GM21619 (cell line): ENCODE measurements around the gene ADGRG6.
"Not testable (repeated sequence)": the region's sequence is repeated elsewhere in the genome, so short reads cannot be mapped to it uniquely, and the experiment has no call there.

Experiments
- ATAC-seq: cut with Tn5 transposase; IDR thresholded peaks from one replicate; pipeline ENCODE4 v1.9.1; 2021; ENCODE audit not compliant: unreplicated experiment

The ADGRG6 gene

DNA sequence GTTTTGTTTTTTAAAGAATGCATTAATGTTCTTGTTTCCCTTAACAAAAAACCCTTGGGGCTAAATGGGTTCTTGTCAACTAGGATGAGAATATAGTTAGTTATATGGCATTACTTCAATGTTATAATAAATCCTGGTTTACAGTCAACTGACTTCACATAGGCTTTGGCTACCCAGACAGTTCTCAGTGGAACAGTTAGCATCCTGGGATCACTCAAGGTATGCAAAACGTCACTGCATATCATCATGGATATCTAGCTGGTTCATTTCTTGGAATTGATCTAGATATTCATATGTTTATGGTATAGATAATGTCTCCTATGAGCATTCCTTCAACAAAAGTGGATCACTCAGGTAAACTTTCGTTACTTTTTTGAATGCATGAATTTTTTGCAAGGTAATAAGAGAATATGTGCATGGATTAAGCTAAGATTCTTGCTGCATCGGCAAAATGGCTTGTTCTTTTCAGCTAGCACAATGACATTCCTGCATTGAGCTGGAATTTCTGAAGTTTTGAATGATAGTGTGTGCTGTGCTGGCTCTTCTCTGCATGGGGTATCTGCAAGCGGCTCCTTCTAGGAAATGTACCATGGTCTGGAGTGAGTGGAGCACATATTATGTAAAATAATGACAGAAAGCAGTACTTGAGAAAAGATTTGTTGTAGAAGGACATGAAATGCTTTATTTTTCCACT lies 138.9 kb downstream of the ADGRG6 start:
- no peak for ATAC-seq

DNA sequence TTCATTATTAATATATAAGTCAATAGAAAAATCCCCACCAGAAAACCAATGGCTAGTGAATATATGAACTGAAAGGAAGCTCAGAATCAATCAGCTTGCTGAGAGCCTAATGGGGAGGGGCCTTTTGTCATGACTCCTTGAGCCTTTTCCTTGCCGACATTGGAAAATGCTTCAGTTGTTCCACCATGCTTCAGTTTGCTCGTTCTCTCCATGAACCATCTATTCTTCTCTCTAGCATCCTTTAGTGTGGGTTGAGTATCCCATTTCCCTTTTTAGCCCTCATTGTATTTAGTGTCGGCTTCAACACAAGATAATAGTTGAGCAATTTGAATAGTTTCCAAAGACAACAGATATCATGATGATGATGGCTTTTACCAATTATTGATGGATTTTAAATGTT lies 139.9 kb downstream of the ADGRG6 start:
- ATAC-seq: no peak

GRCh38 chr6:142443102-142443501 lies 141.3 kb downstream of the ADGRG6 start:
- no peak for ATAC-seq

- no peak for ATAC-seq
Measured at GRCh38 chr6:142443532-142443931, 141.7 kb downstream of the ADGRG6 start.

DNA sequence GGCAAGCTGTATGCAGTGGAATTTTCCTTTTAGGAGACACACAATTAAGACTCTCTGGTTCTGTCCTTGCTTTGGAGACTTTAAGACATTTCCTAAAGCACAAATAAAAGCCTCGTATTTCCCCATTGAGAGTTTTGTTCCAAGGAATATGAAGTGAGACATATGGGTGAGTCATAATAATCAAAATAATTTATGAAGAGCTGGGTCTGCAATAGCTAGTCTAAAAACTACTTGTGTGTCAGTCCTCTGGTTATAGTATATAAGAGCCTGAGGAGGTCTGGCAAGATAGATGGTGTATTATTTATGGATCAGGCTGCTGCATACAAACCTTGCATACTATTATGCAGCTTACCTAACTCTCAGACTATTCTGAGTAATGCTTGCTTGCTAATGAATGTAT lies 142.6 kb downstream of the ADGRG6 start:
- ATAC-seq: no peak

GRCh38 chr6:142444881-142445301 lies 143.1 kb downstream of the ADGRG6 start:
- ATAC-seq: no peak

GRCh38 chr6:142446168-142446567 lies 144.4 kb downstream of the ADGRG6 start:
- ATAC-seq: no peak

DNA sequence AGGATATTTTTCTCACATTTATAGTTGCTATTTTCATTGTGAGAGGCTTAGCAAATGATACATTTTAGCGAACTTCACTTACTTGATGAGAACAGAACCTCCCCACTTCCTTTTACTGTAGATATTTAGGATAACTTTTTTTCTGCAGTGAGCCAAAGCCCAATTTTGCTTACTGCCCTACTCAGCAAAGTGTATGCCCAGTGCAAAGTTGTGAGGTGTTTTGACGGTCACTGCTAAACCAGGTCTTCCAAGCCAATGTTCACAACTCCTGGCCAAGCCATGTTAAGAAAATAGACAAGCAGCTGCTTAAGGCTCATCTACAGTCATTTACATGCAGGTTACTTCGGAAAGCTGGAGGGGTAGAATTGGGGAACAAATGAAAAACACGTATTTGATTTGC lies 144.8 kb downstream of the ADGRG6 start:
- no peak for ATAC-seq

- ATAC-seq: no peak
Measured at GRCh38 chr6:142448091-142448729, 146.4 kb downstream of the ADGRG6 start.

DNA sequence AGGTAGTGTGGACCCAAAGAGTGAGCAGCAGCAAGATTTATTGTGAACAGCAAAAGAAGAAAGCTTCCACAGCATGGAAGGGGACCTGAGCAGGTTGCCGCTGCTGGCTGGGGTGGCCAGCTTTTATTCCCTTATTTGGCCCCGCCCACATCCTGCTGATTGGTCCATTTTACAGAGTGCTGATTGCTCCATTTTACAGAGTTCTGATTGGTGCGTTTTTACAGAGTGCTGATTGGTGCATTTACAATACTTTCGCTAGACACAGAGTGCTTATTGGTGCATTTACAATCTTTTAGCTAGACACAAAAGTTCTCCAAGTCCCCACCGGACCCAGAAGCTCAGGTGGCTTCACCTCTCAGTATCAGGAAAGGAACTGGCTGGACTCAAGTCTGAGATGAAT lies 149.0 kb downstream of the ADGRG6 start:
- ATAC-seq: not testable (repeated sequence)

DNA sequence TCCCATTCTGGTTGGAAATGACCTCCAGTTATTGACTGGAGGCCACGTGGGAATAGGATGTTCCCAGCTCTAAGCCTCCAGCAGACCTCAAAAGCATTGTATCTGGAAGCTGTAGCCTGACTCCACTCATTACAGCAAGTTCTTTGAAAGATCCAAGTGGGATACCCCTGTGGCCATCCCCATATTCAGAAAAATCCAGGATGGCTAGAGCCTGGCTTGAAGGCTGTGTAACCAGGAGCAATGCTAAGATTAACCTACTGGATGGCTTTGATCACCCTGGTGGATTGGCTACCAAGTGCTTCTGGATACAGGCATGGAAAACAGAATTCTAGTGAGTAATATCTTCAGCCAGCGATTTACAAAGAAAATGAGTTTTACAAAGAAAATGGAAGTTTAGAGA lies 151.2 kb downstream of the ADGRG6 start:
- ATAC-seq: no peak

DNA sequence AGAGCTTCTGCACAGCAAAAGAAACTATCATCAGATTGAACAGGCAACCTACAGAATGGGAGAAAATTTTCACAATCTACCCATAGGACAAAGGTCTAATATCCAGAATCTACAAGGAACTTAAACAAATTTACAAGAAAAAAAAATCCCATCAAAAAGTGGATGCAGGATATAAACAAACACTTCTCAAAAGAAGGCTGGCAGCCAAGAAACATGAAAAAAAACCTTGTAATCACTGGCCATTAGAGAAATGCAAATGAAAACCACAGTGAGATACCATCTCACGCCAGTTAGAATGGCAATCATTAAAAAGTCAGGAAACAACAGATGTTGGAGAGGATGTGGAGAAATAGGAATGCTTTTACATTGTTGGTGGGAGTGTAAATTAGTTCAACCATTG lies 152.4 kb downstream of the ADGRG6 start:
- ATAC-seq: not testable (repeated sequence)

- ATAC-seq: not testable (repeated sequence)
Measured at GRCh38 chr6:142454848-142455247, 153.0 kb downstream of the ADGRG6 start.

- ATAC-seq: no peak
Measured at GRCh38 chr6:142455957-142456589, 154.3 kb downstream of the ADGRG6 start.

GRCh38 chr6:142457638-142458406 lies 156.0 kb downstream of the ADGRG6 start:
- ATAC-seq: no peak

DNA sequence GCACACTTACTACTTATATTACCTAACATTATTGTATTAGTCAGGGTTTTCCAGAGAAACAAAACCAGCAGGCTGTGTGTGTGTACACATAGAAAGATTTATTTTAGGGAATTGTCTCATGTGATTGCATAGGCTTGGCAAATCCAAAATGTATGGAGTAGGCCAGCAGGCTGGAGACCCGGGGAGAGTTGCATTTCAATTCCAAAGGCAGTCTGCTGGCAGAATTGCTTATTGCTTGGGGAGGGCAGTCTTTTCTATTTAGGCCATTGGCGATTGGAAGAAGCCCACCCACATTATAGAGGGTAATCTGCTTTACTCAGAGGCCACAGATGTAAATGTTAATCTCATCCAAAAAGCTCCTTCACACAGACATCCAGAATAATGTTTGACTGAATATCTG lies 157.0 kb downstream of the ADGRG6 start:
- no peak for ATAC-seq

- ATAC-seq: peak; percentile 45
Measured at GRCh38 chr6:142459271-142459670, 157.5 kb downstream of the ADGRG6 start.

GRCh38 chr6:142462260-142462659 lies 160.5 kb downstream of the ADGRG6 start:
- ATAC-seq: no peak

GRCh38 chr6:142463988-142464387 lies 162.2 kb downstream of the ADGRG6 start:
- ATAC-seq: no peak

DNA sequence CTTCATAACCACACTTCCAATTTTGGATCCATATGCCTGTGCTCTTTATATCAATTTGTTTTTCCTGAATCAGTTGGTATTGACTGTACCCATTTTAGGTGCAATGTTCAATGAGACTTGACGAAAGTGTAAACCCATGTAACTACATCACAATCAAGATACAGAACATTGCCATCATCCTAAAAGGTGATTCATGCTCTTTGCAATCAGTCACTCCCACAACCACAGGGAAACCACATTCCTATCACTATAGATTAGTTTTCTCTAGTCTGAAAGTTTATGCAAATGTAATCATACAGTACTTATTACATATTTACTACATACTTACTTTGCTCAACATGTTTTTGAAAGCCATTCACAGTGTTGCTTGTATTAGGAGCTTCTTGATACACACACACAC lies 167.4 kb downstream of the ADGRG6 start:
- no peak for ATAC-seq

DNA sequence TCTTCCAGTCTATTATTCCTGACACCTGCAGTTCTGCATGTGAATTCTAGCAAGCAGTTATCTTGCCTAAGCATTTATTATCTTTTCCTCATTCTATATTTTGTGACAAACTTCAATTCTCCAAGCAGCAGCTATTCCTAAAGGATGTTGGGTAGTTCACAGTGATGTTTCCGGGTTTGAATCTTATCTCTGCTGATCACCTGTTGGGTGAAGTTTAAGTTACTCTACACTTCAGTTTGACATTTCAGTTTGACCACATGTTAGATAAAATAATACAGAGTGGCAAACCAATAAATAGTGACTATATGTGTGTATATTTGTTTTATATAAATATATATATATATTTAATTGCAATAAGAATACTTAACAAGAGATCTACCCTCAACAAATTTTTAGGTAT lies 168.6 kb downstream of the ADGRG6 start:
- no peak for ATAC-seq
